ENCODE data around the gene SEMA6B.

SEMA6B gene

GRCh38 chr19:4588291-4588761 lies 28.8 kb upstream of the SEMA6B start:
- no peak for DNase-seq

- no peak for DNase-seq
These were observed 28.0 kb upstream of the SEMA6B start for GRCh38 chr19:4587527-4587926.

DNA sequence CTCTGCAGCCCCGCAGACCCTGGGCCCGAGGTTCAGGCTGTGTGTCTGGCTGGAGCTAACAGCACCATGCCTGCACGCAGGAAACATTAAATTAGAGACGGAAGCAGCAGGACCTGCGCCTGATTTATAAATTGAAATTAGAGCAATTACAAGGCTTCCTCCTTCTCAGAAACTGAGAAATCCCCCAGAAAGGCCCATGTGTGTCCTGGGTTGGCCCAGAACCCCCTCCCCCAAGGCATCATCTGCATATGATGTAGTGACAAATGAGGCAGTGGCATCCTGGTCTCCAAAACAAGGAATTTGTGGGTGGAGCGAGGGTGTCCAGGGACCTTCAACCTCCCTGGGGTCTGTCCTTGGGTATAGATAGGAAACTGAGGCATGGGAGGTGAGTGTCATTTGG lies 27.2 kb upstream of the SEMA6B start:
- DNase-seq = no peak

DNA sequence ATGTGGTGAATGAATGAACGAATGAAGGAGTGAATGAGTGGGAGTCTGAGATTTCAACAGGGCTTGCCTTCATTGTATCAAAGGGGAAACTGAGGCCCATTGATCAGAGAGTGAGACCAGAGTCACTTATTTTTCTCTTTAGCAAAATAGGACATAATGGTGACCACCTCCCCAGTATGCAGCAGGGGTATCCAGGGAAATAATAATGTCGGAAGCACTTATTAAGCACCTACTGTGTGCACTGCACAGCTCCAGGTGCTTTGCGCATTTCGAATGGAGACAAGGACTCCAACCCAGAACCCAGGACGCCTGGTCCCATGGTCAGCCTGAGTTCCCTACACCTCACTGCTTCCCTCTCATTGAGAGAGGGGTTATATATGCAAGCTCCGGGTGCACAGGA lies 26.8 kb upstream of the SEMA6B start:
- no peak for DNase-seq

- DNase-seq = no peak
These were observed 26.1 kb upstream of the SEMA6B start for GRCh38 chr19:4585556-4585955.

- no peak for DNase-seq
These were observed 25.4 kb upstream of the SEMA6B start for GRCh38 chr19:4584670-4585460.

DNA sequence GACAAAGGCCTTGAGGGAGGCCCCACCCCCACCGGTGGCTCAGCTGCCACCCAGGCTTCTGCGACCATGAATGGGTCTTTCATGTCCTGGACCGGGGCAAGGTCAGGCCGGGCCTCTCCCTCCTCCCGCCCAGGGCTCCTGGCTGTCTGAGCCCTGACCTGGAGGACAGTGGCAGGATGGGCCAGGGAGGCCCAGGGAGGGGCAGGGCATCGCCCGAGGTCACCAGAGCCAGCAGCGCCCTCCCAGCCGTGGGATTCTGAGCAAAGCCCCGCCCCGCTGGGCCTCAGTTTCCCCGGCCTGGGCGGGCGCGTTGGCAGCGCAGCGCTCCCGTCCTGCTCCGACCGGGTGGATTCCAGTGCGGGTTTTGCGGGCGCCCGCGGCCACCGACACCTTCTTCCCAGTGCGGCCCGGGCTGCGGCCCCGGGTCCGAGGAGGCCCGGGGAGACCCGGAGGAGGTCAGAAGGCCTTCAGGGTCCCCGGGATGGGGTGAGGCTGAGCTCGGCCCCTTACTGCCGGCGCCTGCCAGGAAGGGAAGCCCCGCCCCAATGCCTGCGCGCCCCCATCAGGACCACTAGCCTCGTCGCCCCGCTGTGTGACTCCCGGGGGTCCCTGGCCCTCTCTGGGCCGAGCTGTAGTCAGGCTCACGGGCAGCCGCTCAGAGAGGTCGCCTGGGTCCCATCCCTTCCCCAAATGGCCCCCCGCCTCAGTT lies 24.6 kb upstream of the SEMA6B start:
- DNase-seq = peak; percentile 26 to 40

DNA sequence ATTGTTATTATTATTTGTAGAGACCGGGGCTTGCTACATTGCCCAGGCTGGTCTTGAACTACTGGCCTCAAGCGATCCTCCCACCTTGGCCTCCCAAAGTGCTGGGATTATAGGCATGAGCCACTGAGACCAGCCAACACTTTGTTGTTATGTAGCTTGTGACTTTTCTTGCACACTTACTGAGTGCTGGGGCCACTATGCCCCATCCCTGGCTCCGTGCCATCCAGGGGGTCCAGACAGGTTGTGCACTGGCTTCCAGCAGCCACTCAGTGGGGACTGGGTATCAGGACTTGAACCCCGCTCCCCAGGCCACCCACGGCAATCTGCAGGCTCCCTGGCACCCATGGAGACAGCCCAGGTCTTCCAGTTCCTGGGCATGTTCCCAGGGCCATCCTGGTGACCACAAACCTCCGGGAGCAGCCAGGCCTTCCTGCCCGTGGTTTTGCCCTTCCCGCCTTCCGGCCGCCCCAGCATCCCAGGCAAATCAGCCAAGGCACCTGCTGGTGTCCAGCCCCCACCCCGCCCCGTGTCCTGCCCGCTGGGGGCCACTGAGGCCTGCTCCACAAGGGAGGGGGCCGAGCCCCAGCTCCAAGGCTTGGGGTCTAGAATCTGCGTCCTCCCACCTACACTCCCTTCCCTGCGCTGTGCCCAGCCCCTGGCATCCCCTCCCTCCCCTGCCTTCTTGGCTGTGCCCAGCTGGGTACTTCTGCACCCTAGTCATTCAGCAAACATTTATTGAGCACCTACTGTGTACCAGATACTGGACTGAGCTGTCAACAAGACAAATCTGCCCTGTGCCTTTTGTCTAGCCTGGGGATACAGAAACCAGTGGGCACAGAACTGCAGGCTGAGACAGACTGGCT lies 23.7 kb upstream of the SEMA6B start:
- no peak for DNase-seq

DNA sequence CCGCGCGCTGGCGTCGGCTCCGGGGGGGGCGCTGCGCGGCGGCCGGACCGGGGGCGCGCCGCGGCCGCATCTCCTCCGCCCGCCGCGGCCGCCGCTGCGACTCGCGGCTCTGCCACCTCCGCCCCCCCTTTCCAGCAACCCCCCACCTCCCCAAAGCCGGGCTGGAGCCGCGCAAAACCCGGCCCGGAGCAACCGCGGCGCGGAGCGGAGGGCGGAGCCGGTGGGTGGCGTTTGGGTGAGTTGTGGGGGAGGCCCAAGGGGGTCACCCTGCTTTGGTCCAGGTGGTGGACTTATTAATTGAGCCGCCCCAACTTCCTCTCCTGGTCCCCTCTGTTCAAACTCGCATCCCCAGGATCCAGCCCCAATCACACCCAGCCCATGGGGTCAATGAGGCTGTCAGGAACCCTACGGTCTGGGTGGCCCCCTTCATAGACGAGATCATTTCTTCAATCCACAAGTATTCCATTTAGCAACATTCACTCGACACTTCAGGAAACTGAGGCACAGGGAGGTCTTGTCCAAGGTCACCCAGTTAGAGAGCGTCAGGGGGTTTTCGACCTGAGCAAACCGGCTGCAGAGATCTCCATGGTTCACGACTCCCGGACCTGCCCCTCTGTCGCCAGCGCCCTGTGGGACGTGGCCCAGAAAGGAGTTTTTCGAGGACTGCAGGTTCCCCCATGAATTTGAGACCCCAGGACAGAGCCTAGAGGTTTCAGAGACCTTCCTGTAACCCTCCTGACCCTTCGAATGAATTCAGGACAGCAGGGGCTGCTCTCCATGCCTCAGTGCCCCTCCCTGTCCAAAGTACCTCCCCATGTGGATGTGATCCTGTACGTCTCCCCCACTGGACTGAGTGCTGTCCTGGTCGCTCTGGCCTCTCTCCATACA lies 22.4 kb upstream of the SEMA6B start:
- peak; percentile 19 to 20 for DNase-seq

DNA sequence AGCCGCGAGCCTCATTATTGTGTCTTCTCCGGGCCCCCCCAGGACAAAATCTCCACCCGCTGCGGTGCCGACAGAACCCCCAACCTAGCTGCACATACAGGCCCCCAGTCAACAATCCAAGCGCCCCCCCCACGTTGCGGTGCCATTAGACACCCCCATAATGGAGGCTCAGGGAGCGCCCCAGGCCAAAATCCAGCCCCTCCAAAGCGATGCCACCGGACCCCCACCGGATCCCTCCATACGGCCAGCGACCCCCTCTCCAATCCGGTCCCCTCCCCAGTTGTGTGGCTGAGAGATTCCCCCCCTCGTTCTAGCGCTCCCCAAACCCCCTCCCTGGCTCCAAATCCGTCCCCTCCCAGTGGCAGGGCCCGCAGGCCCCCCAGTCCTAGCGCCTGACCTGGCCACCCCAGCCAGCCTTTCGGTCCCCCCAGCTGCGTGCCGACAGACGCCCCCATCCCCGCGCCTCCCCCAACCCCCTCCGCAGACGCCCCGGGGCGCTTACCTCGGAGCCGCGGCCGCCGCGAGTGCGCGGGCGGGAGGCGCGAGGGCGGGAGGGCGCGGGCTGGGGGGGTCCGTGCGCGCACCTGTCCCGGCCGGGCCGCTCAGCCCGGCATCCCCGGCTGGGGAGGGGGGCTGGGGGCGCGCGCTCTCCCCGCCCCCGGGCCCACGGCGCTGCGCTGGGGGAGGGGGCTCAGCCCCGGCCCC lies 21.6 kb upstream of the SEMA6B start:
- no peak for DNase-seq

- no peak for DNase-seq
These were observed 20.8 kb upstream of the SEMA6B start for GRCh38 chr19:4580021-4580901.

DNA sequence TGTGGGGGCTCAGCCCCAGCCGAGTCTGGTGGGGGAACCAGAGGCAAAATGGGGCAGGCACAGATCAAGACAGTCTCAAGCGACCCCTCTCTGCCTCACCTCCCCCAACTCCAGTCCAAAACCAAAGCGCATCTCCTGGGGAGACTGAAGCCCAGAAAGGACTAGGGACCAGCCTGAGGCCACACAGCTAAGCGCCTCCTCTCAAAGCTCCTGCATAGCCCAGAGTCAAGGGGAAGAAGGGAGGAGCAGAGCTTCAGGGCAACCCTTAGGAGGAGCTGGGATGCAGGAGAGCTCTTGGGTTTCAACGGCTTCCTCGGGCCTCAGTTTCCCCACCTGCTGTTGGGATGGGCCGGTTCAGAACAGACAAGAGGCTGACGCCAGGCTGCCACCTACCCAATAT lies 19.9 kb upstream of the SEMA6B start:
- DNase-seq = no peak

- DNase-seq = no peak
These were observed 19.2 kb upstream of the SEMA6B start for GRCh38 chr19:4578552-4579248.

GRCh38 chr19:4577020-4577782 lies 17.7 kb upstream of the SEMA6B start:
- DNase-seq = no peak

- peak; percentile 72 to 76 for DNase-seq
These were observed 16.8 kb upstream of the SEMA6B start for GRCh38 chr19:4576016-4576933.

GRCh38 chr19:4575267-4576015 lies 16.0 kb upstream of the SEMA6B start:
- no peak for DNase-seq

- DNase-seq = no peak
These were observed 14.2 kb upstream of the SEMA6B start for GRCh38 chr19:4573682-4574081.
